Mucosa of descending colon (tissue), 3 donors: Measurements from ENCODE around the gene MSGN1. TPM values are rescaled to one million over a fixed set of nuclear protein-coding genes. Genes with fewer than 3 reads are reported as not detected.

ENCODE experiments used
- ATAC-seq: fragments of 200-7000 bp; cut with Tn5 transposase; one replicate; pipeline ENCODE4 v1.9.1; 2020; ENCODE audit warnings: mild to moderate bottlenecking, moderate library complexity
- DNase-seq, 3 donors: peaks; one replicate each; pipeline ENCODE4 v3.0.0-alpha.2; 2020
- H3K36me3 ChIP-seq: fragments of 200-600 bp; one replicate; pipeline ENCODE4 v1.8.0; 2021; ENCODE audit warnings: low read depth, mild to moderate bottlenecking
- H3K4me1 ChIP-seq: fragments of 200-600 bp; one replicate; pipeline ENCODE4 v1.8.0; 2021; ENCODE audit warnings: low read depth, mild to moderate bottlenecking
- H3K4me3 ChIP-seq: fragments of 200-600 bp; one replicate; pipeline ENCODE4 v1.8.0; 2021; ENCODE audit warnings: mild to moderate bottlenecking
- H3K9me3 ChIP-seq: fragments of 200-600 bp; one replicate; pipeline ENCODE4 v1.8.0; 2021; ENCODE audit warnings: mild to moderate bottlenecking
- intact Hi-C, 2 donors: fragments of 100-400 bp; cut with DNase I in 1 of 2; cut with micrococcal nuclease in 1 of 2; formaldehyde crosslinking; loops; one replicate each; pipeline versions ENCODE4 v1.11.0 to v1.11.1; 2022; cut with DNase I, micrococcal nuclease
- total RNA-seq, 3 donors: library from RNA; stranded (reverse); fragmentation: NEBNext Ultra II Directional in 2 of 3; extraction: Animal tissue kit (Norgen Biotek cat#: 25700) in 2 of 3; gene quantifications; one replicate each; pipeline versions ENCODE4 v1.2.1 to v1.2.4, GENCODE V29; 2021 to 2023
- TF ChIP-seq, protein P1 (sequence below): fragments of 200-600 bp; IDR thresholded peaks from one replicate; pipeline ENCODE4 v1.8.0; 2022; ENCODE audit warnings: antibody characterized with exemption, mild to moderate bottlenecking
- donor health status: DM: no; HTN: no; CAD: no; lungs with moderate emphysema.
- donor health status: DM: no; HTN: no; CAD: no.
- donor health status: DM: no; HTN: yes; CAD: no.

MSGN1 gene
- total RNA-seq, 3 donors from 2014 or later, result not detected

DNA sequence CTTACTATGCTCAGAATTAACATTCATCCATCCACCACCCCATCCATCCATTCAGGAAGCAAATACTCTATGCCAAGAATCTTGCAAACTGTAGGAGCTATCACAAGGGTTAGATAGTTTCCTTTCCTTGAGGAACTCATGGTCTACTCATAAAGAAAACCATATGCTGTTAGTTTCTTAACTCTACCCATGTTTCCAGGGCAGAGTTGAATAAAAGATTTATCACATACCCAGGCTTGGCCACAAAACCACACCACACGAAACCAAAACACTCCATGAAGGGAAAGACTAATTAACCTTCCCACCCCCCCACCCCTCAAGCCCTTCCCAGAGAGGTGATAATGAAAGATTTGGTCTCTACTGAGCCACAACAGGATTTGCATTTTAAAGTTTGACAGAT lies 23.7 kb upstream of the MSGN1 start:
- DNase-seq (no peak), ATAC-seq (no peak)
- Histone ChIP-seq H3K4me3 (no peak overlapping the region), H3K4me1 (no peaks in the 10 kb centered on the region), H3K36me3 (no peaks in the 10 kb centered on the region), H3K9me3 (no peaks in the 10 kb centered on the region)
- intact Hi-C loops, result no loop called here
- TF ChIP-seq, protein P1, sequence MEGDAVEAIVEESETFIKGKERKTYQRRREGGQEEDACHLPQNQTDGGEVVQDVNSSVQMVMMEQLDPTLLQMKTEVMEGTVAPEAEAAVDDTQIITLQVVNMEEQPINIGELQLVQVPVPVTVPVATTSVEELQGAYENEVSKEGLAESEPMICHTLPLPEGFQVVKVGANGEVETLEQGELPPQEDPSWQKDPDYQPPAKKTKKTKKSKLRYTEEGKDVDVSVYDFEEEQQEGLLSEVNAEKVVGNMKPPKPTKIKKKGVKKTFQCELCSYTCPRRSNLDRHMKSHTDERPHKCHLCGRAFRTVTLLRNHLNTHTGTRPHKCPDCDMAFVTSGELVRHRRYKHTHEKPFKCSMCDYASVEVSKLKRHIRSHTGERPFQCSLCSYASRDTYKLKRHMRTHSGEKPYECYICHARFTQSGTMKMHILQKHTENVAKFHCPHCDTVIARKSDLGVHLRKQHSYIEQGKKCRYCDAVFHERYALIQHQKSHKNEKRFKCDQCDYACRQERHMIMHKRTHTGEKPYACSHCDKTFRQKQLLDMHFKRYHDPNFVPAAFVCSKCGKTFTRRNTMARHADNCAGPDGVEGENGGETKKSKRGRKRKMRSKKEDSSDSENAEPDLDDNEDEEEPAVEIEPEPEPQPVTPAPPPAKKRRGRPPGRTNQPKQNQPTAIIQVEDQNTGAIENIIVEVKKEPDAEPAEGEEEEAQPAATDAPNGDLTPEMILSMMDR, result no peak

DNA sequence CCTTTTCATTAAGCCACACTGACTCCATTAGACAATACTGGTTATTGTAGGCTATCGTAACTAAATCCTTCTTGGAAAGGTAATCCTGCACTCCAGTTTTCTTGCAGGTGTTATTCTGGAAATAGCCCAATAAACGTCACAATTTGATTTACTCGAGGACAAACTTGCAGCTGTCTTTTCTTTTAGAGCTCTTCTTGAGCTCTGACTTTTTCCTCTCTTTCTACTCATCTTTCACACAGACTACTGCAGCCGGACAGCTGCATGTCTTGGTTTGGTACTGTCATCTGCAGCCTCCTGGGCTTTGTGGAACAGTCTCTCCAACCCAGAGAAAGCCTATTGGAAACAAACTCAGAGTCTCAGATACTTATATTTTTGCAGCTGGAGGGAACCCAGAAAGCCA lies 23.0 kb upstream of the MSGN1 start:
- DNase-seq (no peak), ATAC-seq (no peak)
- TF ChIP-seq, protein P1, result no peak
- Histone ChIP-seq H3K4me3 (no peak overlapping the region), H3K9me3 (no peaks in the 10 kb centered on the region), H3K4me1 (no peaks in the 10 kb centered on the region), H3K36me3 (no peaks in the 10 kb centered on the region)
- intact Hi-C loops, result no loop called here

DNA sequence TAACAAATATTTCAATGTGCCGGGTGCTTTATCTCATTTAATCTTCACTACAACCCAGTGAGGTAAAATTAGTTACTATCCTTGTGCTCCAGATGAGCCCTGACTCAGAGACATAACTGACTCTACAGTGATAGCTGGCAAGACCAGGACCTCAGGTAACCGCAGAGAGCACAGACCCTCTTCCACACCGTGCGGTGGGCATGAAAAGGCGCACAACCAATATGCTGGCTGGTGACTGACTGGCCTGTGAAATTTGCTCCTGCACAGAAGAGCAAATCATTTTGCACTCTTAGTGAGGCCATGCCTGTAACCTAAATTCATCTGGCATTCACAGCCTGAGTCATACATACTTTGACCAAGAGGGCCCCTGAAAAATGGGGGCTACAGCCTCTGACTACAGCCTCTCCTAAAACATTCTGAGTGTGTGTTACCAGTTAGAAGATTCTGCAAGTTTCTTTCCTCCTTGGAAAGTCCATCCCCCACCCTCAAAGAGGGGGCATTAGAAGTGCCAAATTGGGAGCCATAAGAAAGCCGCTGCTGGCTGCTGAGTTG lies 22.4 kb upstream of the MSGN1 start:
- Histone ChIP-seq H3K9me3 (no peaks in the 10 kb centered on the region), H3K36me3 (no peaks in the 10 kb centered on the region), H3K4me1 (no peaks in the 10 kb centered on the region), H3K4me3 (no peak overlapping the region)
- TF ChIP-seq, protein P1, result no peak
- DNase-seq (no peak), ATAC-seq (no peak)
- intact Hi-C loops, result no loop called here

DNA sequence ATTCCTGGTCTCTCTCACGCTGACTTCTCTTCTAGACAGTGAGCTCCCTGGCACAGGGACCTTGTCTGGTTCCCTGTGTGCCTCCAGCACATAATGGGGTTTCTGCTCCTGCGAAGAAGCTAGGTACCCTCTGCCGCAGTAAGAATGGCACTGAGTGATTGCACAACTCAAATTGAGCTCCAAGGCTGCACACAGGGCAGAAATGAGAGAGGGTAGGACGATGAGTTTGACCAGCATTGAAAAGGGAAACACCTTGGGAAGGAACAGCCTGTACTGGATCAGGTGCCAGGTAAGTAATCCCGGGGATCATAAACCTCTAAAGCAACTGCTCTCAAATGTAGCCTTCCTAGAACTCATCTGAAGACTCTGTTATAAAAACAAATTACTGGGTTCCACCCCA lies 21.0 kb upstream of the MSGN1 start:
- H3K4me3 ChIP-seq, result no peak overlapping the region
- TF ChIP-seq, protein P1, result no peak
- peaks cover 6% of the 10 kb centered on the region for H3K4me1 ChIP-seq
- no peaks in the 10 kb centered on the region for H3K9me3 ChIP-seq
- intact Hi-C loops, result no loop called here
- ATAC-seq (peak; percentile 88), DNase-seq (no peak)
- no peaks in the 10 kb centered on the region for H3K36me3 ChIP-seq

DNA sequence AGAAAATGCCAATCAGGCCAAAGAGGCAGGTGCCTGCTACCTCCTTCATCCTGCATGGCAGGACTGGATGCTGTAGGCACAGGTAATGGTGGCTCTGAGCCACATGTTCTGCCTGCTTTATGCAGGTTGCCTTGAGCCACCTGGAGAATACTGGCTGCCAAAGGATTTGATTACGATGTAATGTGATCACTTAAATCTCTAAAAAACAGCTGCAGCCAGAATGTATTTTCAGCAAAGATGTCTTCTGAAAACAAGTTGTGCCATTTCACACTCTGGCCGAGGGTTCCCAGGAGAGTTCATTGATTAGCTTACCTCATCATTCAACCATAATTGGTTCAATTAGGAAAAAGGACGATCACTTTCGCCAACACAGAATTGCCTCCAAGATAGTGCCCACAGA lies 17.9 kb upstream of the MSGN1 start:
- intact Hi-C loops, result no loop called here
- no peak overlapping the region for H3K4me3 ChIP-seq
- no peaks in the 10 kb centered on the region for H3K9me3 ChIP-seq
- DNase-seq (no peak), ATAC-seq (no peak)
- H3K4me1 ChIP-seq, result peaks cover 8% of the 10 kb centered on the region
- no peaks in the 10 kb centered on the region for H3K36me3 ChIP-seq
- TF ChIP-seq, protein P1, result no peak
